ENCODE data around the gene ARHGAP5. TPM values are rescaled to one million over a fixed set of nuclear protein-coding genes. Genes with fewer than 3 reads are reported as not detected.

The ARHGAP5 gene
- total RNA-seq, 4 donors from 2014 or later: 77.7 to 139 (median 100) TPM

GRCh38 chr14:32137313-32137712, 60.2 kb downstream of the ARHGAP5 start:
- 98 to 100% methylated on average over 4 of the region's 4 CpGs for WGBS, 2 donors
- no peaks in the 10 kb centered on the region for H3K27me3 ChIP-seq
- TF ChIP-seq CTCF (IDR thresholded peaks at IDR 0.05) (no peak), POLR2A (IDR thresholded peaks at IDR 0.05) (no peak)

GRCh38 chr14:32137892-32138291, 60.8 kb downstream of the ARHGAP5 start:
- TF ChIP-seq CTCF (IDR thresholded peaks at IDR 0.05): no peak
- TF ChIP-seq POLR2A (IDR thresholded peaks at IDR 0.05): no peak
- WGBS, 2 donors: 88 to 89% methylated on average over 1 of the region's 1 CpG

More at GRCh38 chr14:32137313-32137712, 60.2 kb downstream of the ARHGAP5 start:
- no peak overlapping the region for H3K27ac ChIP-seq
- H3K9me3 ChIP-seq: peaks cover 0 to 16% (median 5%) of the 10 kb centered on the region in 3 donors
- no peaks in the 10 kb centered on the region for H3K4me1 ChIP-seq
- H3K36me3 ChIP-seq: peaks cover 0 to 67% (median 0%) of the 10 kb centered on the region in 3 donors
- H3K4me3 ChIP-seq: no peak overlapping the region
- intact Hi-C loops (cut with DNase I): no loop called here
- DNase-seq: no peak

GRCh38 chr14:32142341-32142740, 65.2 kb downstream of the ARHGAP5 start:
- peaks cover 0 to 86% (median 4%) of the 10 kb centered on the region in 3 donors for H3K36me3 ChIP-seq
- intact Hi-C loops (cut with DNase I): no loop called here
- H3K9me3 ChIP-seq: peaks cover 0 to 12% (median 5%) of the 10 kb centered on the region in 3 donors
- no peak overlapping the region for H3K27ac ChIP-seq
- no peaks in the 10 kb centered on the region for H3K4me1 ChIP-seq
- 89 to 90% methylated on average over 1 of the region's 1 CpG for WGBS, 2 donors
- TF ChIP-seq CTCF (IDR thresholded peaks at IDR 0.05) (no peak), POLR2A (IDR thresholded peaks at IDR 0.05) (no peak)
- DNase-seq: no peak
- no peaks in the 10 kb centered on the region for H3K27me3 ChIP-seq
- H3K4me3 ChIP-seq: no peak overlapping the region

More at GRCh38 chr14:32137892-32138291, 60.8 kb downstream of the ARHGAP5 start:
- Histone ChIP-seq H3K36me3 (peaks cover 0 to 71% (median 0%) of the 10 kb centered on the region in 3 donors), H3K9me3 (peaks cover 0 to 16% (median 5%) of the 10 kb centered on the region in 3 donors), H3K4me1 (no peaks in the 10 kb centered on the region), H3K4me3 (no peak overlapping the region), H3K27me3 (no peaks in the 10 kb centered on the region), H3K27ac (no peak overlapping the region)
- no peak for DNase-seq
- intact Hi-C loops (cut with DNase I): no loop called here

- Histone ChIP-seq H3K4me3 (no peak overlapping the region), H3K27ac (no peak overlapping the region), H3K27me3 (no peaks in the 10 kb centered on the region), H3K4me1 (no peaks in the 10 kb centered on the region), H3K36me3 (peaks cover 0 to 86% (median 4%) of the 10 kb centered on the region in 3 donors), H3K9me3 (peaks cover 0 to 7% (median 5%) of the 10 kb centered on the region in 3 donors)
- WGBS, 2 donors: 82 to 92% methylated on average over 7 of the region's 7 CpGs
- intact Hi-C loops (cut with DNase I): no loop called here
- no peak for DNase-seq
- TF ChIP-seq POLR2A (IDR thresholded peaks at IDR 0.05) (no peak), CTCF (IDR thresholded peaks at IDR 0.05) (no peak)
Measured at GRCh38 chr14:32142754-32143437, 65.8 kb downstream of the ARHGAP5 start.

DNA sequence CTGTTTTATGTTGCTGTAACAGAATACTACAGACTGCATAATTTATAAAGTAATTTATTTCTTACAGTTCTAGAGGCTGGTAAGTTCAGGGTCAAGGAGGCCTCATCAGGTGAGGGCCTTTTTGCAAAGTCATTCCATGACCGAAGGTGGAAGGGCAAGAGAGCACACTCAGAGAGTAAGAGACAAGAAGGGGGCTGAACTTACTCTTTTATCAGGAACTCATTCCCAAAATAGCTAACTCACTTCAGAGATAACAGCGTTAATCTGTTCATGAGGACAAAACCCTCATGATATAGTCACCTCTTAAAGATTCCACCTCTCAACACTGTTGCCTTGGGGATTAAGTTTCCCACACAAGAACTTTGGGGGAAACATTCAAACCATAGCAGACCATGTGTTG, 73.3 kb downstream of the ARHGAP5 start:
- WGBS, 2 donors: 86 to 100% methylated on average over 2 of the region's 2 CpGs
- H3K36me3 ChIP-seq: peaks cover 0 to 100% (median 25%) of the 10 kb centered on the region in 3 donors
- TF ChIP-seq CTCF (IDR thresholded peaks at IDR 0.05) (no peak), POLR2A (IDR thresholded peaks at IDR 0.05) (no peak)
- intact Hi-C loops (cut with DNase I): no loop called here
- H3K4me3 ChIP-seq: no peak overlapping the region
- no peaks in the 10 kb centered on the region for H3K4me1 ChIP-seq
- no peaks in the 10 kb centered on the region for H3K27me3 ChIP-seq
- no peaks in the 10 kb centered on the region for H3K9me3 ChIP-seq
- no peak for DNase-seq
- no peak overlapping the region for H3K27ac ChIP-seq
